GM21717 (cell line): ENCODE measurements around the gene ANXA5.

ENCODE experiments used
- ATAC-seq: cut with Tn5 transposase; IDR thresholded peaks from one replicate; pipeline ENCODE4 v1.9.1; 2021; ENCODE audit warnings: mild to moderate bottlenecking, moderate library complexity; ENCODE audit not compliant: unreplicated experiment

The ANXA5 gene

DNA sequence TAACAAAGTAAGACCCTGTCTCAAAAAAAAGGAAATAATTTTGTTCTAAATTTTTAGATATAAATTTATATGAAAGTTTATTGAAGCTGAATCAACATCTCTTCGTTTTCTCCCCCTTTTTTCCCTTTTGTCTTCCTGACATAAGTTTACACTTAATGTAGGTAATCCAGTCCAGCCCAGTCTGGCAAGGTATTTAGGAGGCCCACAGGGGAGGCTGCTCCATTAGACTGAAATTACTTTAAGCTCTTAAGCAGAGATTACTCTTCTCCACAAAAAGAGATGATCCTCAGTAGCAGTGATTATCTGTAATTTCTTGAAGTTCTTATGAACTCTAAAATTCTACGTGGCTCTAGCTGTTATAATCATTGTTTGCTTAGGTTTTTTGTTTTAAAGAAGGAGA lies 46.0 kb downstream of the ANXA5 start:
- ATAC-seq = no peak

DNA sequence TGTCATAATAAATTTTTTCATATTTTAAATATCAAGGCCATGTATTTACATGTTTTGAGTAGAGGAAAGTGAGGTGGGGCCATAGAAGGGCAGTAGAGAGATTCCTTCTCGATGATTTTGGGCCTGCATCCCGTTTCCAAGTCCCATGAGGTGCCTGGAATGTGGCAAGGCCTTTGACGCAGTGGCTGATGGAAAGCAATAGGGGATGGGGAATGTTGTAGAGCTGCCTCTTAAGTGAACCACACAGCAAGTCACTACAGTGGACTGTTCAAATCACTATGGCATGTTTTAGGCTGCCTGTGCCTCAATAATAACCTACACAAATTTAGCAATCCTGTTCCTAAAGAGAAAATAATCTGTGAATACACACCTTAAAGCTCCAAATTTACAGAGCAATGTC lies 48.3 kb downstream of the ANXA5 start:
- ATAC-seq = no peak

DNA sequence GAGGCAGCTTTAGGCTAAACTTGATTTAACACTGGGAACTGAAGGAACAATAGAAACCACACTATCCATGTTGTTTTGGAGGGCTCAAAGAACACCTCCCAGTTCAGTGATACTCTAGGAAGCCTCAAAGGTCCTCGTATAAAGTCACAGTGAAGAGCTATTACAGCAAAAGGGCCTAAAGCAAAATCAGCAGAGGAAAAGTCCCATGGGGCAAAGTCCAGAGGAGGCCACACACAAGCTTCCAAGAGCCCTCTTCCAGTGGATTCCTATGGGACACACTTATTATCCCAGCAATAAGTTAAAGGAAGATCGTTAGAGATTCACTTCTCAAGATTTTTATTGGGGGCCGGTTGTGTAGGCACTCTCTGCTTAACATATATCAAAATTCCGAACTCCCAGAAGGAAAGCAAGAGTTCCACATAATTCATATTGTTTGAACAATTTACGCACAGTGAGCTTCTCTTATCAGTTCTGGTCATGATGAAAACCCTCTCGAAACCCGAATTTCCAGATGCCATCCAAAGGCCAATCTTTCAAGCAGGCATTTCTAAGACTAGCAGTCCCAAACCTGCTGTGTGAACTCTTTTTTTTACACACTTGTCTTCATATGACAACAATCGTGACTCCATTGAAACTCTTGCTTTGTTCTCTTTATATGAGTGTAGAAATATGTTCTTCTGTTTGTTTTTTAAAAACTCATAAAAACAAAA lies 53.7 kb downstream of the ANXA5 start:
- ATAC-seq = no peak

DNA sequence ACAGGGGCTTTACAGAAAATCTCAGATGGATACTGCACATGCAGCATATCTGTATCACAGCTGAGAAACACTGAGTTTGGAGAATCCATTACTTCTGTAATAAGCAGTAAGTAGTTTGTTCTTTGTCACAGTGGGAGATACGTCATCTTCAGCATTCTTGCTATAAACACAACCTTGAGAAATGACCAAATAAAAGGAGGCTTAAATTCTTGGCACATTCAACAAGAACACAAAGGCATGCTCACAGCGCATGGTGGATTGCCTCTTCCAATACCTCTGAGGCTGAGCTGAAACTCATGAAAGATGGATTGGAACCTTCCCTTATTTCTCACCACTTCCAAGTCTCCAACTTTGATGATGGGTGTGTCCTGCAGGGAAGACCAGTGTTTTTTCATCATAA lies 54.5 kb downstream of the ANXA5 start:
- ATAC-seq = no peak

DNA sequence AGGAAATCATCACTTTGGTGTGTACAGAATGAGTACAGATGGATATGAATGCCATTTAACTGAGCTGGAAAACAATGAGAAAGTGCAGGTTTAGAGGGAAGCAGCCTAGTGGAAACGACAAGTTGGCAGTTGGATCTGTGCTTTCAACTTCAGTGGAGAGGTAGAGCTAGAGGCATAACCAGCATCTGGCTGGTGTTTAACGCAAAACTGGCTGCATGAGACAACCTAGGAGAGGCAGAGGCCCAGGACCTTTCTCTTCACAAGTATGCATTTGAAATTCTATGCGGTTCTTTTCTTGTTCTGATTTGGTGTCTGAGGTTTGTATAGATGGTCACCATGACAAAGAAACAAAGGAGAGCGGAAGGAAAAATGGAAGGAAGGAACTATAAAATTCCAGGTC lies 63.1 kb downstream of the ANXA5 start:
- no peak for ATAC-seq

DNA sequence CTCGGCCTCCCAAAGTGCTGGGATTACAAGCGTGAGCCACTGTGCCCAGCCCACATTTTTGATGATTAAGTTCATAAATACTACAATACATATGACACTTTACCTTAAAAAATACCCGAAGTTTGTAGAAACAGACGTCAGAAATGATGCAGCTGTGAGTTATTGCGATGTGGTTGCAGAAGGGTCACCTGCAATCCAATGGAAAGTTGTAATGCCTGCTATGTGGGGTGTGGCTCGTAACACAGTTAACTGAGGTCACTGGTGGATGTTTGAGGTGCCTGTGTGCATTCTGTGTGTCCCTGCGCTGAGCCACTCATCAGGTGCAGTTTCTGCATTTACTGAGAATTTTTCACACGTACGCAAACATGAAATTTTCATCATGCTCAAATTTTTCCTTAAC lies 64.1 kb downstream of the ANXA5 start:
- ATAC-seq = no peak
